RWPE1 (cell line): ENCODE measurements around the gene PLPP1.

Source experiments
- CTCF ChIA-PET: fragments of 350-600 bp; sonication (Branson Sonifier 250); formaldehyde crosslinking; extraction: SDS; loops from one replicate; lab custom pipeline; 2021; lab: Yijun Ruan, JAX
- POLR2A ChIA-PET: fragments of 400-600 bp; formaldehyde crosslinking; extraction: SDS; loops from one replicate; lab custom pipeline; 2020; ENCODE audit warnings: antibody characterized with exemption; ENCODE audit not compliant: low non-redundant PET; lab: Yijun Ruan, JAX
- DNase-seq: peaks from one replicate; pipeline ENCODE4 v3.0.0; 2012; ENCODE audit warnings: low spot score
- H3K27ac ChIP-seq: fragments of 450-650 bp; 2 replicates; pipeline ENCODE4 v1.5.1; 2017
- TF ChIP-seq, protein P1 (sequence below): fragments of 450-650 bp; conservative IDR thresholded peaks from 2 replicates; pipeline ENCODE4 v1.5.1; 2017; ENCODE audit warnings: low read depth, mild to moderate bottlenecking

The PLPP1 gene

DNA sequence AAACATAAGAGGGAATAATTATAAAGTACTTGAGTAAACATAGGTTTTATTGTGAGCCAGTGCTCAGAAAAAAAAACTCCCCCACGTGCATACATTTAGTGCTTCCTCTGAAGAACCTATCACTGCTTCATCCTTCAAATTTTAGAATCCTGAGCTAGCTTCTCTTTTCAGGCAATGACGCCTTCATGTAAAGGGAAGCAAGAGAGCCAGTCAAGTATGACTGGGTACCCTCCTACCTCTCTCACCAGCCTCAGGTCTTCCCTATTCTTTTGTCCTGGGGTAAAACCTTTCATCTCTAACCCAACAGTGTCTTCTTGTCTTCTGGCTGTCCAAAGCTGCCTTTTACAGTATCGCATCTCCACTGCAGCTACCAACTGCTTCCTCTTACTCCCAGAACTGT is 32.0 kb downstream of the PLPP1 start:
- no peak overlapping the region for H3K27ac ChIP-seq
- no peak for DNase-seq
- POLR2A ChIA-PET: no interaction called here
- CTCF ChIA-PET: interaction anchor here (0.6 to 1.2 kb wide), 2 partner anchors 21 to 26 kb away, joined by 3 read pairs; no protein-coding TSS in a partner anchor
- TF ChIP-seq, protein P1, sequence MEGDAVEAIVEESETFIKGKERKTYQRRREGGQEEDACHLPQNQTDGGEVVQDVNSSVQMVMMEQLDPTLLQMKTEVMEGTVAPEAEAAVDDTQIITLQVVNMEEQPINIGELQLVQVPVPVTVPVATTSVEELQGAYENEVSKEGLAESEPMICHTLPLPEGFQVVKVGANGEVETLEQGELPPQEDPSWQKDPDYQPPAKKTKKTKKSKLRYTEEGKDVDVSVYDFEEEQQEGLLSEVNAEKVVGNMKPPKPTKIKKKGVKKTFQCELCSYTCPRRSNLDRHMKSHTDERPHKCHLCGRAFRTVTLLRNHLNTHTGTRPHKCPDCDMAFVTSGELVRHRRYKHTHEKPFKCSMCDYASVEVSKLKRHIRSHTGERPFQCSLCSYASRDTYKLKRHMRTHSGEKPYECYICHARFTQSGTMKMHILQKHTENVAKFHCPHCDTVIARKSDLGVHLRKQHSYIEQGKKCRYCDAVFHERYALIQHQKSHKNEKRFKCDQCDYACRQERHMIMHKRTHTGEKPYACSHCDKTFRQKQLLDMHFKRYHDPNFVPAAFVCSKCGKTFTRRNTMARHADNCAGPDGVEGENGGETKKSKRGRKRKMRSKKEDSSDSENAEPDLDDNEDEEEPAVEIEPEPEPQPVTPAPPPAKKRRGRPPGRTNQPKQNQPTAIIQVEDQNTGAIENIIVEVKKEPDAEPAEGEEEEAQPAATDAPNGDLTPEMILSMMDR: no peak

DNA sequence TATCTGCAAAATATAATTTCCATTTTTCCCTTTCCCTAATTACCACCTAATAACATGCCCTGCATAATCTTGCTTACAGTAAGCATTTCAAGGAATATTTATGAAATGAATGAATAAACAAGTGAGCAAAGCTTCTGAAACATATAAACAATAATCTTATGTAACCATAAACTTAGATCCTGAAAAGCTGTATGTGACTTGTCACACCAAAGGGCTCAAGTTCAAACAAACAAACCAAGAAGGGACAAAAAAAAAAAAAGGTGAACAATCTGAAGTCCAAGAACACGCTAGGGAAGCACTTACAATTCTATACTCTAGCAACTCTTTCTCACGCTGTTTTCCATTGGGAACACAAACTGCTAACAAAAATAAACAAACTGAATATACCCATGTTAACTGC is 36.3 kb downstream of the PLPP1 start:
- TF ChIP-seq, protein P1: no peak
- CTCF ChIA-PET: no interaction called here
- H3K27ac ChIP-seq: no peak overlapping the region
- POLR2A ChIA-PET: no interaction called here
- no peak for DNase-seq

DNA sequence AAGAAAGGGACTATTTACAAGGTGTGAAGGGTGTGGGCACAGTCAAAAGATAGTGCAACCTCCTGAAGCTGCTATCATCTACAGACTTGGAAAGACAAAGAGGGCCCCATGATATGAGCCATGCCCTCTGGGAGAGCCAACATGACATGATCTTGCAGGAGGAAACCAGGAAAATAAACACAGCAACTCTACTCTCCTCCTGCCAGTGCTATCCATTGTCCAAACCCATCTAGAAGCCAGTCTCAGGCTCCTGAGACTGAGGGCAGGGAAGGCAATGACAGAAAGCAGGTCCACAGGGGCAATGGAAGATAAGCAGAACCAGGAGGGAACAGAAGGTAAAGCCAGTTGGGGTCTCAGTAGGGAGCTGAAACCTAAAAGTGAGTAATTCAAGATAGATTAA is 37.1 kb downstream of the PLPP1 start:
- no peak overlapping the region for H3K27ac ChIP-seq
- no peak for DNase-seq
- ChIA-PET CTCF (no interaction called here), POLR2A (no interaction called here)
- TF ChIP-seq, protein P1: no peak

DNA sequence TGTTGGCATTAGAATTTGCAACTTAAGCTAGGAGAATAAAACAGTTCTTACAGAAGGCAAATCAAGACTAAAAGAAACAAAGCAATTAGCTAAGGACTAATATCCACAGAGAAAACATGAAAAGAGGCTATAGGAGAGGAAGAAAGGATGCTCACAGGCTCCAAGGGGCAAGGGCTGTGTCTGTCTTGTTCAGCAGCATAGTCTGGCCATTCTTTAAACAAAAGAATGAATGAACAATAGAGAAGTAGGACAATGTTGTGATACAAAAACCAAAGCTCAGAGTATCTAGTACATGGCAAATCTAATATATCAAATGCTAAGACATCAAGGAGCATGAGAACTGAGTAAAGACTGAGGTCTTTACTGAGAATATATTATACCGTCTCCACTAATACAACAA is 39.5 kb downstream of the PLPP1 start:
- H3K27ac ChIP-seq: no peak overlapping the region
- ChIA-PET POLR2A (no interaction called here), CTCF (interaction anchor here (0.6 to 0.7 kb wide), 5 partner anchors 10 to 1957 kb away, joined by 3 to 7 read pairs (median 4); no protein-coding TSS in a partner anchor)
- TF ChIP-seq, protein P1: no peak
- no peak for DNase-seq

DNA sequence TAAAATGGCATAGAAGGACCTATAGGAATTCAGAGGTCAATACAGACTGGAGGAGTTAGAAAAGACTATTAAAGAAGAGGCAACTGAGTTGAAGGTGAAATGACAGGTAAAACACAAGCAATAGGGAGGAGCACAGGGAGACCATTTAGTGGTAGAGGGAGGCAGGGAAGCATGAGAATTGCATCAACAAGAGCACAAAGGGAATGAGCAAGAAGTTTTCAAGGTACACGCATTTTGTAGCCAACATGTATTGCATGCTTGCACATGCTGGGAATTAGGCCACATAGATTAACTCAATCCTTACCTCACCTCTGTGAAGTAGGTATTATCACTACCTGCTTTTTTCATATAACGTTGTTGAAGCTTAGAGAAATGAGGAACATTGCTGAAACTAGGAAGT is 42.3 kb downstream of the PLPP1 start:
- TF ChIP-seq, protein P1: no peak
- no peak overlapping the region for H3K27ac ChIP-seq
- POLR2A ChIA-PET: no interaction called here
- CTCF ChIA-PET: interaction anchor here (0.6 kb wide), 1 partner anchor 1212 kb away, joined by 3 read pairs; no protein-coding TSS in a partner anchor
- DNase-seq: no peak

DNA sequence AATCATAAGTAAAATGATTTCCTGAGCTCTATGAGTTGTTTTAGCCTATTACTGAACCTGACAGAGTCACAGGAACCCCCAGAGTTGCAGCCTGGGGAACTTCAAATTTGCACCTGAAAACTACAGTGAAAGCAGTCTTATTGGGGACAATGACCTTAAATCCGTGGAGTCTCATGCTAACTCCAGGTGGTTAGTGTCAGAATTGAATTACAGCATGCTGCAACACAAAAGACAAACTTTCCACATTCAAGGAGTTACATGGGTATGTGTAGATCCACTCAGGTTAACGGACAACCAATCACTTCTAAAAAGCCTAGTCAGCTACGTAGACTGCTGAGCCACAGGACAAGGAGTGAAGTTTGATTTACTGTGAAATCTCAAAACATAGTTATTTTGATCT is 49.7 kb downstream of the PLPP1 start:
- ChIA-PET CTCF (interaction anchor here (0.7 to 0.9 kb wide), 2 partner anchors 10 to 44 kb away, joined by 3 to 7 read pairs; no protein-coding TSS in a partner anchor), POLR2A (no interaction called here)
- no peak overlapping the region for H3K27ac ChIP-seq
- no peak for DNase-seq
- TF ChIP-seq, protein P1: no peak
